HUES48 (cell line): ENCODE results near the gene CPNE8.
A peak's percentile ranks its signal among the peaks of the same experiment; 100 is the strongest.

Experiments used
- H3K27ac ChIP-seq: one replicate; pipeline ENCODE4 v1.7.0; 2013; ENCODE audit warnings: low read depth, low read length, inconsistent platforms
- H3K27me3 ChIP-seq: 2 replicates; pipeline ENCODE4 v1.6.1; 2013; ENCODE audit warnings: mild to moderate bottlenecking, low read length; ENCODE audit not compliant: control insufficient read depth, insufficient read depth
- H3K36me3 ChIP-seq: 2 replicates; pipeline ENCODE4 v1.6.1; 2013; ENCODE audit warnings: low read length; ENCODE audit not compliant: control insufficient read depth, insufficient read depth
- H3K4me1 ChIP-seq: 2 replicates; pipeline ENCODE4 v1.6.1; 2013; ENCODE audit warnings: mild to moderate bottlenecking, low read length; ENCODE audit not compliant: control insufficient read depth, insufficient read depth
- H3K4me3 ChIP-seq: 2 replicates; pipeline ENCODE4 v1.5.1; 2013; ENCODE audit warnings: mild to moderate bottlenecking, low read depth, low read length
- H3K9ac ChIP-seq: 2 replicates; pipeline ENCODE4 v1.6.1; 2013; ENCODE audit warnings: mild to moderate bottlenecking, low read depth, low read length, moderate library complexity
- H3K9me3 ChIP-seq: 2 replicates; pipeline ENCODE4 v1.6.1; 2013; ENCODE audit warnings: low read length; ENCODE audit not compliant: control insufficient read depth, insufficient read depth

The CPNE8 gene

DNA sequence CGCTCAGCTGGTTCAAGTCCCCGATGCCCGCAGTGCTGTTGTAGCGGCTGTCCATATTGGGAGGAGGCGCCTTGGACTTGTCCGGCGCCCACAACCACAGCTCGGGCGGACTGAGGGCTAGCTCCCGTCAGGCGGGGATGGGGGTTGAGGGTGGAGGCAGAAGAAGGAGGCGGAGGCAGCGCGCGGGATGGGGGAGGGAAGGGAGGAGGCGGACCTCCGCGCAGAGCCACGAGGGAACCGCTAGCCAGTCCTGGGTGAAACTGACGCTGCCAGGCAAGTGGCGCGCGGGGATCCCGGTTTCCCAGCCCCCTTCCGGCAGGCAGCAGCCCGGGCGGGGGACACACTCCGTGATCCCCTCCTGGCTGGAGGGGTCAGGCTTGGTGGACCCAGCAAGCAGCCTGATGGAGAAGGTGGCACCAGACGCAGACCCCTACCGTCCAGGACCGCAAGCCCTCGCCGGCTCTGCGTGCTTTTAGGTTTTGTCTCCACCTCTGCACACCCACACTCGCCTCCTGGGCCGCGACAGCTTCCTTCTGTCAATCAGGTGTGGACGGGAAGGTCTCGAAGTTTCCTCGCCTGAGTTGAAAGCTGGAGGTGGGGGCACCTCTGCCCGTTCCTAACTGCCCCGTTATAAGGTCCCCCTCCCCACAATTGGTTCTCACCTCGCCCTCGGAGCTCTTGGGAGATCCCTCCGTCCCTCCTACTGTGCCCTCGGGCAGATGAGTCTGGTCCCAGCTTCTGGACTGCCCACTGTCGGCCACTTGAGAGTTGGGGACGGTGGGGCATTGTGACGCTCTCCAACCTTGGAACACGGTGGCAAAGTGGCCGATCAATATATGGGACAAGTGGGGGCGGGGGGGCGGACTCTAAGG lies at the start of gene CPNE8:
TSS of gene CPNE8 (minus strand) at position 112 of the 872 bp plus-strand sequence. CDS start at position 55, 57 bp downstream.
- H3K27ac ChIP-seq: peak within 1 kb of the TSS; percentile 69

DNA sequence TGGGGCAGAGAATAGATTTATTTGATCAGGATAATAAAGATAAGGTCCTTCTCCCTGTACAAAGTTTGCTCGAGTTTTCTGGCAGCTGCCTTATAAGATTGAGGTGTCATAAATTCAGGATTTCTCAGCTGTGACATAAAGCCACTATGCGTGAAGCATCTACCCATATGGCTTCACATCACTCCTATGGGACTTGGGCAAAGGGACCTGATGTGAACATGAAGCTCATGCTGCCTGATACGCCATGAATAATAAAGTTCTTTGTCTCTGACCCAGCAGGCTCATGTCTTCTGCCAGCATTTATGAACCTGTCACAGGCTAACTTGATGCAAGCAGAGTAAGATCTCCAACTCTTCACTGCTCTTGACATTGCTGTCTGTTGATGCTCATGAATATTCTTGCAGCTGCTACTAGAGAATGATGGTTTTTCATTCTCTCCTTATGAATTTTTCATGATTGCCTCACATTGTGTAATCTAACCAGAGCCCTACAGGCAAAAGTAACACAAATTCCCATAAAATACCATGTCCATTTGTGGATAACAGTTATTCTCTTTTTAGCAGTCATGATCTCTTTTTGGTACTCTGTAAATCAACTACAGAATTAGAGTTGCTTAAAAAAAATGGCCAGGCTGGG lies 49.0 kb upstream of the CPNE8 start:
- no peak overlapping the region for H3K27ac ChIP-seq

More for the DNA sequence above, at the start of gene CPNE8:
- Histone ChIP-seq H3K4me3 (peak within 1 kb of the TSS; percentile 70), H3K36me3 (no peaks in the 10 kb centered on the region), H3K9me3 (no peaks in the 10 kb centered on the region), H3K4me1 (peaks cover 14% of the 10 kb centered on the region; the same call in 1 of the 2 replicates), H3K27me3 (peaks cover 12% of the 10 kb centered on the region; the same call in 1 of the 2 replicates), H3K9ac (peak within 1 kb of the TSS; percentile 68)

DNA sequence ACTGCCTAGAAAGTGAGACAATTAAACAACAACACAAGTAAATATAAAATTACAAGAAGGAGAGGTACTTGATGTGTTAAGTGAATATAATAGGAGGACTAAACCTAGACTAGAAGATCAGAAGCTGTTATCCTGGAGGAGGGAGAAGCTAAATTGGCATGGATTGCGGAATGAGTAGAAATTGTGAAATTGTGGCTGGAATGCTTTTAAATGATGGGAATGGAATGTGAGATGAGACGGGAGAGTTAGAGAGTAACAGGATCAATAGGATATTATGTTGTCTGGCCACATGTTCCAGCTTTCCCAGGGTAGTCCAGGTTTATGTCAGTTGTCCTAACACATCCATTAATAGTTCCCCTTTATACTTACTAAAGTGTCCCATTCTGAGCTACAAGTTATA lies 44.0 kb upstream of the CPNE8 start:
- Histone ChIP-seq H3K27ac (no peak overlapping the region), H3K36me3 (no peaks in the 10 kb centered on the region), H3K9ac (no peak overlapping the region), H3K4me1 (no peaks in the 10 kb centered on the region), H3K9me3 (no peaks in the 10 kb centered on the region), H3K27me3 (no peaks in the 10 kb centered on the region), H3K4me3 (no peak overlapping the region)

More for the DNA sequence above, 49.0 kb upstream of the CPNE8 start:
- Histone ChIP-seq H3K4me1 (no peaks in the 10 kb centered on the region), H3K4me3 (no peak overlapping the region), H3K9me3 (no peaks in the 10 kb centered on the region), H3K27me3 (no peaks in the 10 kb centered on the region), H3K9ac (no peak overlapping the region), H3K36me3 (no peaks in the 10 kb centered on the region)

DNA sequence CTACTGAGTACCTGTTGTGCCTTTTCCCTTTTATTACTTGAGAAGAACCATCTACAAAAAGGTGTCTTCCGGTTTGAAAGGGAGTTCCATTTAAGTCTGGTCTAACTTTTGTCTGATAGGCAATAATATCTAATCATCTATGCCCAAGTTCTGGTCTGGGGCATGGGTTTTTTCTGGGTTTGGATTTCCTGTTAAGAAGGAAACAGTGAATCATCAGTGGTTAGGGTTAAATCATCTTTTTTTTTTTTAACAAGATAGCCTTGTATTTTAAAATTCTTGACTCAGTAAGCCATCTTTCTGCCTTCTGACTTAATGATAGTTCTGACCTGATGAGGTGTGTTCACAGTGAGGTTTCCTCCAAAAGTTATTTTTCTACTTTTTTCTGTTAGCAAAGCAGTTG lies 29.3 kb upstream of the CPNE8 start:
- H3K9ac ChIP-seq: no peak overlapping the region
- no peaks in the 10 kb centered on the region for H3K27me3 ChIP-seq
- no peak overlapping the region for H3K27ac ChIP-seq
- H3K4me1 ChIP-seq: no peaks in the 10 kb centered on the region
- no peaks in the 10 kb centered on the region for H3K36me3 ChIP-seq
- H3K9me3 ChIP-seq: peaks cover 10% of the 10 kb centered on the region
- H3K4me3 ChIP-seq: no peak overlapping the region

DNA sequence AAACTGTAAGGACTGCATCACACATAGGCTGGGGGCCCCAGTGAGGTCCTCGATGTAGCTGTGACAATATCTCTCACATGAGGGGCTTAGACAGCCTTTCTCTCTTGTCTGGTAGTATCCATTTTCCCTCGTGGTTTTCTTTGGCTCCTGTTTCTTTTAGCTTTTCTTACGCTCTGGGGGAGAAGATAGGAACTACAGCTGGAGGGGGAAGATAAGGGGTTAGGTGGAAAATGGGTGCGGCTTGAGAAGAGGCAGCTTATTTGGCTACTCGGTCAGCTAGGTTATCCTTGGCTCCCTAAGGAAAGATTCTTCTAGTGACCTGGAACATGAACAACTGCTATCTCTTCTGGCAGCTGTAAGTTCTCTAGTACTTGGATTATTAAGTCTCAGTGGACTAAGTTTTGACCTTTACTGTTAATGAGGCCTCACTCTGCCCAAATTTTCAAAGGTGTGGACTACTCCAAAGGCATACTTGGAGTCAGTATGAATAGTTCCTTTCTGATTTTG lies 28.7 kb upstream of the CPNE8 start:
- Histone ChIP-seq H3K9me3 (peaks cover 10% of the 10 kb centered on the region), H3K27me3 (no peaks in the 10 kb centered on the region), H3K9ac (no peak overlapping the region), H3K4me1 (no peaks in the 10 kb centered on the region), H3K27ac (no peak overlapping the region), H3K4me3 (no peak overlapping the region), H3K36me3 (no peaks in the 10 kb centered on the region)

DNA sequence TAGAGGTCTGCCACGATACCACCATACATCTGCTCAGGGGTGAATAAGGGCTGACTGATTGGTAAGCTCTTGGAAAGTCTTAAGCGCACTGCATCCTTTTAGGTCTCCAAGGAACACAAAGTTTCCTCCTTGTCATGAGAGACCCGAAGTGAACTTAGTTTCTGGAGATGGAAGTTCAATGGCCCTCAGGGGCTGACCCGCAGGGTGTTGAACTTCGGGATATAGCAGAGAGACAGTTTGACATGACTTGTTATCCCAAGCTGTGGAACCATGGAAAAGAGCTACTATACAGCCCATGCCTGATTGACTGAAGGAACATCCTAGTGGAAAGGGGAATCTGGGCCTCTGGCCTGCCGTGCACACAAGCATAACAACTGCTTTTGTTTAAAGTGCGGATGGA lies 26.9 kb upstream of the CPNE8 start:
- Histone ChIP-seq H3K9me3 (no peaks in the 10 kb centered on the region), H3K9ac (no peak overlapping the region), H3K27ac (no peak overlapping the region), H3K36me3 (no peaks in the 10 kb centered on the region), H3K27me3 (no peaks in the 10 kb centered on the region), H3K4me3 (no peak overlapping the region), H3K4me1 (no peaks in the 10 kb centered on the region)

DNA sequence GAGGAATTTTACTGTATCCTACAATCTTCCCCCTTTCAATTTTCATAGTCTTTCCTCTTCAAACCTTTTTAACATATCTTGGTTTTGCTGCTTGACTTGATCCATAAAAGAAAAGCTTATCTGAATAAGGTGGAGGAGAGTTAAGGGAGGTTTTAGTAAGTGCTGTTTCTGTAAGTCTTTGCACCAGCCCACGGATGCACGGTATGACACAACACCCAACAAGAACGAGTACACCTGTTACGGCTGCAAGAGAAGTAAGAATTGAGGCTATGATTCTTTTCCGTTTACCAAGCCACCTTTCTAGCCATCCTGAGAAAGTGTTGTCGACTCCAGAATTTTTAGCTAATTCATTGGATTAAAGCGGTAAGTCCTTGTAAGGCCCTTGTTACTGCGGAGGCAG lies 26.1 kb upstream of the CPNE8 start:
- Histone ChIP-seq H3K9ac (no peak overlapping the region), H3K4me1 (no peaks in the 10 kb centered on the region), H3K27me3 (no peaks in the 10 kb centered on the region), H3K9me3 (no peaks in the 10 kb centered on the region), H3K27ac (no peak overlapping the region), H3K4me3 (no peak overlapping the region), H3K36me3 (no peaks in the 10 kb centered on the region)

DNA sequence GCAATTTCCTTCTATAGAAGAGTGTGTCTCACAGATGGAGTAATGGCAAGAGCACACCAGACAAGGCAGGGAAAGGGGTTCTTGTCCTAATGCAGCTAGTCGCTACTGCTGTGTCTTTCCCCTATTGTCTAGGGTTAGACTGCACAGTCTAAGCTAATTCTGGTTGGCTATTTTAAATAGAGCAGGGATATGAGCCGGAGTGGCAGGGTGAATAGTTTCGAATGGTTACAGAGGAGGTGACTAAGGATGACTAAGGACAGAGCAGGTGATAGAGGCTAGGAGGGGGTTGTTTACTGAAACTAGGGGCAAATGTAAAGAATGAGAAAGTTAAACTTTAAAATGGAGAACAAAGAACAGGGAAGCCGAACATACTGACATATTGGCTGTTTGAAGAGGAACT lies 25.6 kb upstream of the CPNE8 start:
- Histone ChIP-seq H3K36me3 (no peaks in the 10 kb centered on the region), H3K4me1 (no peaks in the 10 kb centered on the region), H3K9me3 (no peaks in the 10 kb centered on the region)

DNA sequence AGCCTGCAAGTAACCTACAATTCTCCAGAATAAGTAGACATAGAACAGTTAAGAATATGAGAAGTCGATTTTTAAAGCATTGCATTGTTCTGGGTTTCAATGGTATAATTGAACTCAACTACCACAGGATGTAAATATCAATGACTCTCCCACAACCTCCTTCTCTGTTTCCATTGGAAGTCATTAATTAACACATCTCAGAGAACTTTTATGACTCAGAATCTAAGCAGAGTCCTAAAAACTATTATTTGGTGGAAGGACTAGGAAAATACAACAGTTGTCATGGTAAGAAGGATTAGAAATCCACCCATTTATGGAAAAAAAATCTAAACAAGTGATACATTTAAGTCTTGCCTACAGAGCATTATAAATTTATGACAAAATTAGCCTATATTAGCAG lies 21.1 kb upstream of the CPNE8 start:
- Histone ChIP-seq H3K27me3 (no peaks in the 10 kb centered on the region), H3K4me3 (no peak overlapping the region), H3K36me3 (no peaks in the 10 kb centered on the region), H3K27ac (no peak overlapping the region), H3K9me3 (no peaks in the 10 kb centered on the region), H3K9ac (no peak overlapping the region), H3K4me1 (no peaks in the 10 kb centered on the region)

More for the DNA sequence above, 25.6 kb upstream of the CPNE8 start:
- no peak overlapping the region for H3K4me3 ChIP-seq
- no peaks in the 10 kb centered on the region for H3K27me3 ChIP-seq
- no peak overlapping the region for H3K27ac ChIP-seq
- H3K9ac ChIP-seq: no peak overlapping the region

DNA sequence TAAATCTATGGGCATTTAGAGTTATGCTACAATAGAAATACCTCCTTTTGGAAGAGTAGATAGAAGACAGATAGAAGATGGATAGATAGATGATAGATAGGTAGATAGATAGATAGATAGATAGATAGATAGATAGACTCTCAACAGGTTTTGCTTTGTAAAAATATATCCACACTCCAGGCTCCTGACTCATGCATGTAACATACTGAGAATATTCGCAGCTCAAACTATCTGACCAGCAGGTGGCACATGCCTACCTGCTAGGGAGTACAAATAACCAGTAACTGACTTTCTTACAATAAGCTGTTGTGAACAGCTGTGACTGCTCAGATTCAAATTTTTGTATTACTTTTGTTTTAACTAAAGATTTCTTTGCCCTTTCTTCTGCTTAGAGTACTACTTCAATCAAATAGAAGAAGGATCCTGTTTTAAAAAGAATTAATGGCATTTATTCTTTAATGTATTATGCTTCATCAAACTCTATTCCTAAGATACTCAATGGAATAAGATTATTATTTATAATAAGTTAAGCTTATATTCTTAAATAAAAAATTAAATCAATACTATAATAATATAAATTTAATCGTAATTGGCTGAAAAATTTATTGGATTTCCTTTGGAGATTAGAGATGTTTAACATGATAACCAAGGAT lies 15.8 kb upstream of the CPNE8 start:
- Histone ChIP-seq H3K27me3 (no peaks in the 10 kb centered on the region), H3K9me3 (no peaks in the 10 kb centered on the region), H3K4me3 (no peak overlapping the region), H3K4me1 (no peaks in the 10 kb centered on the region), H3K27ac (no peak overlapping the region), H3K9ac (no peak overlapping the region), H3K36me3 (no peaks in the 10 kb centered on the region)

DNA sequence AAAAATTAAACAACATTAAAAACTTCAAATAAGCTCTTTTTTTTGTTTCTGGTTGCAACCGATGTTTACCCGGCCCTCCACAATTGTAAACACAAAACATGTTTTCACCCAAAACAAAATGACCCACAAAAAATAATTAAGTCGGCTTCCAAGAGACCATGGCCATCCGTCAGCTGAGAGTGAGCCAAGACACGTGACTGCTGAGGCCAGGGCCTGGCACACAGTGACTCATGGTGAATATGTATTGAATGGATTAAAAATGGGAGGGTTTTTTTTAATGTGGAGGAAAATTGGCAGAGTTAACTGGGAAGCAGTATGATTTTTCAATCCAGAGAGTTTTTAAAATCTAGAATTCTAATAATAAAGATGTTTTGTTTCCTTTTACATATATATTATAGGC lies 13.8 kb upstream of the CPNE8 start:
- Histone ChIP-seq H3K27me3 (no peaks in the 10 kb centered on the region), H3K9ac (no peak overlapping the region), H3K4me3 (no peak overlapping the region), H3K36me3 (no peaks in the 10 kb centered on the region), H3K9me3 (no peaks in the 10 kb centered on the region), H3K27ac (no peak overlapping the region), H3K4me1 (no peaks in the 10 kb centered on the region)
